Iris pigment epithelial cell (primary cell): Measurements from ENCODE around the gene RABEP1.
A peak's percentile ranks its signal among the peaks of the same experiment; 100 is the strongest.

Source experiments
- DNase-seq: peaks from one replicate; pipeline ENCODE4 v3.0.0-alpha.2; 2011; ENCODE audit warnings: low read depth

RABEP1 gene

DNA sequence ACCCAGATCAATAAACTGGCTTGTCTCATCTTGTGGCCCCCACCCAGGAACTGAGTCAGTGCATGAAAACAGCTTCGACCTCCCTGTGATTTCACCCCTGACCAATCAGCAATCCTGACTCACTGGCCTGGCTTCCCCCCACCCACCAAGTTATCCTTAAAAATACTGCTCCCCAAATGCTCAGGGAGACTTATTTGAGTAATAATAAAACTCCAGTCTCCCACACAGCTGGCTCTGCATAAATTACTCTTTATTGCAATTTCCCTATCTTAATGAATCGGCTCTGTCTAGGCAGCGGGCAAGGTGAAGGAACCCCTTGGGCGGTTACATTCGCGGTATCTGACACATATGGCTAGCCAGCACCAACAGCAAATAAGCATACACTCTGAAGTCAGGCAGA lies 9.8 kb upstream of the RABEP1 start:
- DNase-seq: no peak

GRCh38 chr17:5282642-5283217 lies 646 bp downstream of the RABEP1 start:
- DNase-seq: peak; percentile 14

DNA sequence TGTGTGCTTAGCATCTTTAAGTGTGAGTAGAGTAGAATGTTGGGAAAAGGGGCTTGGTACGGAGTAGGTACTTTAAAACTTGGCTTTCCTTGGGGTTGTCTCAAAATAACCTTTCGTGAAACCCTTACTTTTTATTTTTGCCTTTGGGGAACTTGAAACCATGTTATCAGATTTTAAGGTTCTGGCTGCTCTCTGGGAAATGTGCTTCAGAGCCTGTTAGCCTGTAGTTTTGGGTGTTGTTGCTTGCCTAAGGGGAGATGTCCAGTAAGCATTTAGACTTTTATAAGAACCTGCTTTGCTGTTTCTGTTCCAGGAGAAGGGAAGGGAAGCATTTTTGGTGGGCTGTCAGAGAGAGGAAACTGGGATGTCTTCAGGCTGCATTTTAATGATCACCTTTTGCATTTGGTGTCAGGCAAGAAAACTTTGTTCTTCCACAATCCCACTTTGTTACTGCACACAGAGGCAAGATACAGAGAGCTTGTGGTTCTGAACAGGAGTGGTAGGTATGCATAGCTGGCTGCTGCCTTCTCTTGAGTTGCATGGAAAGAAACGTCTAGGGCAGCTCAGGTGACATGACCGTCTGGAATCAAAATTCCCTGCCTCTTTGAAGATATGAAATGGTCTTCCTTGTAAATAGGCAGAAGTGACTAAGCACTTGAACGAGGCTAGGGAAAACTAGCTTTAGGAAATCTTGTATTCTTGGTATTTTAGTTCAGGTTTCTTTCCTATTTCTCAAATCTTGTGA lies 1.7 kb downstream of the RABEP1 start:
- DNase-seq: peak; percentile 53

DNA sequence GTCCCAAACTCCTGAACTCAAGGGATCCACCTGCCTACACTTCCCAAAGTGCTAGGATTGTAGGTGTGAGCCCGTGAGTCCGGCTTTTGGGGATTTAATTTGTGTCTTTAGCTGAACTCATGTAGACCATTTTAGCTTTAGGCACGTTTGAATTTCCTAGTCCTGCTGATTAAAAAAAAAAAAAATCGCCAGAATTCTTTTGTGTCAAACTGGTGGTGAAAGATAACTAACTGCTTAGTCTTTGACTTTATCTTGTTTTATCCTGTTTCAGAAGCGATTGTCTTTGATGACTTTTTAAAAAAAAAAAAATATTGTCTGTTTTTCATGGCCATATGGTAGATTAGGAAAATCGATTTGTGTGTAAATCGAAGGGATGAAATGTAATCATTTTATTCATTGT lies 2.6 kb downstream of the RABEP1 start:
- no peak for DNase-seq

- DNase-seq: no peak
Measured at GRCh38 chr17:5286846-5287245, 4.8 kb downstream of the RABEP1 start.

GRCh38 chr17:5291683-5292350 lies 9.7 kb downstream of the RABEP1 start:
- no peak for DNase-seq

DNA sequence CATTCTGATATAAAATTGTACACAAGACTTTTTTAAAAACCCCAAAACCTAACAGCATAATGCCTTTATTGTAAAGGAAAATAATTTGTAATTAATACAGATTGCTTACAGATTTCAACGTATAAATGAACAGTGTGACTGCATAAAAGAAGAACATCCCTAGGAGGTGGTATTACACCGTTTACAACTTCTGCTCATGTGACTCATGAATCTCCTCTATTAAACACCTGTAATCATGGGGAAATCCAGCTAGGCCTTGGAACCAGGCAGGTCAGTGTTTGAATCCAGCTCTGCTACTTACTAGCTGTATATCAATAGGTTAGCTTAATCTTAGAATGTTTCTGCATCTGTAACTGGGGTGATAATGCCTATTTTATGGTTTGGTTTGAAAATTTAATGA lies 15.2 kb downstream of the RABEP1 start:
- DNase-seq: peak; percentile 18

GRCh38 chr17:5299383-5299782 lies 17.3 kb downstream of the RABEP1 start:
- no peak for DNase-seq

DNA sequence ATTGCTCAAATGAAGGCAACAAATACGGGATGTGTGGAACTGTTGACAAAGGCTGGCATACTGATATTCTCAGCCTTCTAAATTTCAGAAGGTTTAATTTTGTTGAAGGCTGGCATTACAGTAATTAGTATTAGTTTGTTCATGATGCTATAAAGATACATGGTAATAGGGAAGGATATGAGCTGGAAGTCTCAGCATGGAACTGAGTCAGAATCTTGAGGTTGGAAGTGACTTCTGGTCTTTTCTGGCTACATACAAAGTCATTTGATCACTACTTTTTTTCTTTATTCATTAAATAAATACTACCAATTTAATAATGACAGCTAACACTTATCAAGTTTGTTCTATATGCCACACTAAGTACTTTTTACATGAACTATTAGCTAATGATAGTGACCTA lies 22.6 kb downstream of the RABEP1 start:
- DNase-seq: peak; percentile 19

DNA sequence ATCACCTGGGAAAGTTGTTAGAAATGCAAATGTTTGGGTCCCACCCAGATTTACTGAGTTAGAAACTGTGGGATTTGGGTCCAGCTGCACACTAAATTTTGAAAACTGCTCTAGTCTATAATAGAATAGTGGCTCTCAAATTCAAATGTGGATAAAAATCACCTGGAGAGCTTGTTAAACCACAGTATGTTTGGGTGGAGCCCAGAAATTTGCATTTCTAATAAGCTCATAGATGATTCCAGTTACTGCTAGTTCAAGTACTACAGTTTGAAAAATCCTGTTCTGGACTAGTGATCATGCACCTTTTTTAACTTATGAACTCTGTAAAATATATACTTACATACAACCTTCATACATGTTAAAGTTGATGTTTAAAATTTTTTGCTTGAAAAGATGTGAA lies 27.8 kb downstream of the RABEP1 start:
- no peak for DNase-seq

- DNase-seq: no peak
Measured at GRCh38 chr17:5325851-5326250, 43.8 kb downstream of the RABEP1 start.

- DNase-seq: peak; percentile 58
Measured at GRCh38 chr17:5329784-5330557, 47.9 kb downstream of the RABEP1 start.

- DNase-seq: peak; percentile 5
Measured at GRCh38 chr17:5330981-5331380, 48.9 kb downstream of the RABEP1 start.

DNA sequence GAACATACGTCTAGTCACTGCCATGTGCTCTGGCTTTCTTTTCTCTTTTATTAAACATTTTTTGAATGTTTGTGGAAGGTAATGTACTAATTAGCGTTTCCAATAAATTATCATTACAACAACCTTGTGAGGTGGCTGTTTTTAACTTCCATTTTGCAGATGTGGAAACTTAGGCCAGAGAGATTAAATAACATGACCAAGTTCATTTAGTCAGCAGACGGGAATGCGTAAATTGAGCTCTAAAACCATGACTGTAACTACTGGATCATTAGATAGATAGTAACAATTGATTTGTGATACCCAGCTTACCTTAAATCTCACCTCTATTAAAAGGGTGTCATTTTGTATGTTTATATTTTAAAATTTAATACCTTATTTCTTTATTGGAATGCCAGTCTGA lies 49.4 kb downstream of the RABEP1 start:
- DNase-seq: peak; percentile 68

DNA sequence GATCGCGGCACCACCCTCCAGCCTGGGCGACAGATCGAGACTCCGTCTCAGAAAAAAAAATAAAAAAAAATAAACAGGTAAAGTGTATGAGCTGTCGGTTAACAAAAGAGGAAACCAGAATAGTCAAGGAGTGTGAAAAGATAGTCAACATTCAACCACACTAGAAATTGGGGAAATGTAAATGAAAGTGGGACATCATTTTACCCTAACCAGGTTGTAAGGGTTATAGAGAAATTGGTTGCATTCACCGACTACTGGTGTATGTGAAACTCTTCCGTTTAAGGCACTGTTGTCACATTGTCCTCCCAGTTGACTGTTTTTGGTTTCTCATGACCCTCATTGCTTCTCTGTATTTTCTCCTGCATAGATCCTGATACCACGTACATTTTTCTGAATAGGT lies 62.8 kb downstream of the RABEP1 start:
- DNase-seq: no peak

- DNase-seq: peak; percentile 40
Measured at GRCh38 chr17:5352681-5353289, 70.7 kb downstream of the RABEP1 start.

DNA sequence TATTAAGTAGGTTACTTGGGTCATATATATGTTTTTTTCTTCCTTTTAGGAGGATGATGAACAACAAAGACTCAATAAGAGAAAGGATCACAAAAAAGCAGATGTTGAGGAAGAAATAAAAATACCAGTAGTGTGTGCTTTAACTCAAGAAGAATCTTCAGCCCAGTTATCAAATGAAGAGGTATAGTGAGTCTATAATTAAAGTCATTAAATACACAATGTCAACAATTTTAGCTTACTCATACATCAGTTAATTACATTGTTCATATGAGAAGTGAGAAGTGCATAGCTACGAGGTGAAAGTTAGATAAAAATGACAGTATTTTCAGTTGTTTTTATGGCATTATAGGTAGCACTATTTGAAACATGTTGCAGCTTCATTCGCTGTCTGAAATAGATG lies 72.2 kb downstream of the RABEP1 start:
- DNase-seq: no peak

DNA sequence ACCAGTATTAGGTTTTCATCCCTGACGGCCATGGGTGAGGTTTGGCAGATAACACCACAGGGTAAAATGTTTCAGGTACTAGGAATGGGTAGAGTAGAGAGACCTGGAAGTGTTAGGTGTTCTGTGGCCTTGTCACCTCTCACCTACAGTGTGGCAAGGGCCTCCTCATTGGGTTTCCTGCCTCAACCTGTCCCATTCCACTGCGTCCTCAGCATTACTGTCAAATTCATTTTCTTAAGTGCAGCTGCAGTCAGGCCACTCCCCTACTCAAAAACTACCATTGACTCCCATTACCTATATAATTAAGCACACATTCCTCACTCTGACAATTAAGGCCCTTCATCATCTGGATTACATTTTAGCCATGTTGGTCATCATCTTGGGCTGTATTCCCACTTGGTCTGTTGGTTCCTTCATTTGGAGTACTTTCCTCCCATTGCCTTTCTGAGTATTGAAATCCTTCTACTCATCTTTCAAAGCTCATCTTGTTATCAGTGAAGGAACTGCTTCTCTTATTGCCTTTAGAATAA lies 72.9 kb downstream of the RABEP1 start:
- no peak for DNase-seq

GRCh38 chr17:5355421-5356129 lies 73.5 kb downstream of the RABEP1 start:
- peak; percentile 9 for DNase-seq

DNA sequence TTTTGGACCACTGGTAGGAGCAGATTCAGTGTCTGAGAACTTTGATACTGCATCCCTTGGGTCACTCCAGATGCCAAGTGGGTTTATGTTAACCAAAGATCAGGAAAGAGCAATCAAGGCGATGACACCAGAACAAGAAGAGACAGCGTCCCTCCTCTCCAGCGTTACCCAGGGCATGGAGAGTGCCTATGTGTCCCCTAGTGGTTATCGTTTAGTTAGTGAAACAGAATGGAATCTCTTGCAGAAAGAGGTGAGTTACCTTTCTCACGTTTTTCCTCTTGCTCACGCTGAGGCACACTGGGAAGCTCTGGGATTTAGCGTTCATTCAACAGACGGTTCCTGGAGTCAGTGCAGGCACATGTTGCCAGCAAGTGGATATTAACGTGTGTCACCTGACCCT lies 79.3 kb downstream of the RABEP1 start:
- DNase-seq: no peak

DNA sequence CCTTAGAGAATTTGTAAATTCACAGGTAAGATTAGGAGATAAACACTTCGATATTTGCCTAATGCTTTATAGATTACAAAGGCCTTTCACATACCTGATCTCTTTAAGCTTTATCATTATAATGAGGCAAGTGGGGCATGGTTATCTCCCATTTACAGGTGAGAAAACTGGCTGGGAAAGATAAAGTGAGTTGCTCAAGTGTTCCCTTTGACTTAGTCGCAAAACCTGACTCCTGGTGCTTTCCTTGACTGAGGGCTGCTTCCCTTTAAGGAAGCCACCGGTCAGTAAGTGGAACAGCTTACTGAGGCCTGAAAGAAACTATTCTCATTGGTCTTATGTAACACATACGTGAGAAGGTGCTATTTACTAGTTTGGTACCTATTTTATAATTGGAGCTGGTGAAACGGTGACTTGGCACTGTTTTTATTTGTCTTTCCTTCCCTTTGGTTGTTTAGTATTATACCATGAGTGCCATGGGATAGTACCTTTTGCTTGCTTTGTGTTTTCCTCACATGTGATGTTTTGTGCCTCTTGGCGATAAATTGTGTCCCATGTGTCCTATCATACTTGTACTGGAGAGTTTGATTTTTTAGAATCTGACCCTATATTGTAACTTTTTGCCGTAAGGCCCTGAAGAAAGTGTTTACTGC lies 80.2 kb downstream of the RABEP1 start:
- no peak for DNase-seq
